Thoracic aorta (tissue), 2 donors: ENCODE measurements around the gene CACNA1H. TPM values are rescaled to one million over a fixed set of nuclear protein-coding genes. Genes with fewer than 3 reads are reported as not detected.

Experiments
- ATAC-seq: fragments of 150-250 bp; one replicate; pipeline ENCODE4 v1.8.0; 2017; ENCODE audit warnings: low read depth; ENCODE audit not compliant: insufficient number of reproducible peaks, low FRiP score
- DNase-seq: peaks from one replicate; pipeline ENCODE4 v3.0.0-alpha.2; 2020; ENCODE audit warnings: low spot score
- H3K27ac ChIP-seq, 2 donors: fragments of 200-600 bp; sonication (generic); 1 replicate in 1 of 2; 2 replicates in 1 of 2; pipeline ENCODE4 v1.5.1; 2016; ENCODE audit warnings: mild to moderate bottlenecking in 2 of 2, moderate library complexity in 2 of 2
- H3K27me3 ChIP-seq: fragments of 200-600 bp; sonication (generic); replicated peaks from 2 replicates; pipeline ENCODE4 v1.6.0; 2016; ENCODE audit warnings: mild to moderate bottlenecking; ENCODE audit not compliant: insufficient read depth
- H3K36me3 ChIP-seq: fragments of 200-600 bp; sonication (generic); one replicate; pipeline ENCODE4 v1.5.1; 2016
- H3K4me1 ChIP-seq, 2 donors: fragments of 200-600 bp; sonication (generic); 1 replicate in 1 of 2; 2 replicates in 1 of 2; pipeline versions ENCODE4 v1.5.1 to v1.6.0; 2016; ENCODE audit warnings: low read depth in 2 of 2, mild to moderate bottlenecking in 1 of 2; ENCODE audit not compliant: control insufficient read depth in 1 of 2
- H3K4me3 ChIP-seq: fragments of 200-600 bp; sonication (generic); 2 replicates; pipeline ENCODE4 v1.5.1; 2016; ENCODE audit warnings: mild to moderate bottlenecking
- H3K9me3 ChIP-seq: fragments of 200-600 bp; sonication (generic); 2 replicates; pipeline ENCODE4 v1.5.1; 2016
- total RNA-seq, 2 donors: library from RNA; depleted of rRNA; stranded (reverse); fragments of >200 nt; gene quantifications; one replicate each; pipeline versions ENCODE4 v1.1.0 to v1.2.3, GENCODE V29; 2016
- TF ChIP-seq, protein P1 (sequence below): fragments of 200-600 bp; sonication (generic); IDR thresholded peaks from one replicate; pipeline ENCODE4 v1.5.1; 2019; ENCODE audit warnings: antibody characterized with exemption

CACNA1H gene
- total RNA-seq, 2 donors from 2014 or later, result 14.7 to 33.0 TPM

DNA sequence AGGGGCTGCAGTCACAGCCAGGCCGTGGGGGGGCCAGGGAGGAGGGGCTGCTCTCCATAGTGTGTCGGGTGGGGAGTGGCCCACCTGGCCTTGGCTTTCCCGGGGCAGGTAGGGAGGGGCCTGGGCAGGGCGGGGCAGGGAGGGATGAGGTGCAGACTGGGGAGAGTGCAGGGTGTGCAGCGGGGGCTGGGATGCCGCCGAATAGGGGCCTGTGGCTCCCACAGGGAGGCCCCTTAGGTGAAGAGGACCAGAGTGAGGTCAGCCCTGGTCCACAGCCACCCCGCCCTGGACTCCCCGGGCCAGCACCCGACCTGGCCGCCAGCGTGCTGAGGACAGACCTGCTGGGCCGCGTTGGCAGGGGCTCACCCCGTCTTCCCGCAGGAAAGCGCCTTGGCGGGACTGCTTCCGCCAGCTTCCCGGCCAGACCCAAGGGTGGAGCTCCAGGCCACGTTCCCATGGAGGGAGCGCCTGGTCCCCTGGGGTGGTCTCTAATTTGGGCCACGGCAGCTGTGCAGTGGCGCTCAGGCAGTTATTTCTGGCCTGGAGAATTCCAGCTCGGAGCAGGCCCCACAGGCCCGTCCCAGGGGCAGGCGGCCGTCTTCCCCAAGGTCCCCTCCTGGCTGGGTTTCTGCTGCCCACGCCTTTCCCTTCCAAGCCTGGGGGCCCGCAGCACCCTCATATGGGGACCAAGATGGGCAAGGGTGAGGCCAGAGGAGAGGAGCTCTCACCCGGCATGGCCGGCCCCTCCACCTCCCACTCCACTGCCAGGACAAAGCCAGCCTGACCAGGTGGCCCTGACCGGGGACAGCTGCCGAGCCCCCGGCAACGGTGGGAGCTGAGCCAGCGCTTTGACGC lies 27.9 kb downstream of the CACNA1H start:
- ATAC-seq, result peak; percentile 50
- no peaks in the 10 kb centered on the region for H3K36me3 ChIP-seq
- no peaks in the 10 kb centered on the region for H3K27me3 ChIP-seq
- TF ChIP-seq, protein P1, sequence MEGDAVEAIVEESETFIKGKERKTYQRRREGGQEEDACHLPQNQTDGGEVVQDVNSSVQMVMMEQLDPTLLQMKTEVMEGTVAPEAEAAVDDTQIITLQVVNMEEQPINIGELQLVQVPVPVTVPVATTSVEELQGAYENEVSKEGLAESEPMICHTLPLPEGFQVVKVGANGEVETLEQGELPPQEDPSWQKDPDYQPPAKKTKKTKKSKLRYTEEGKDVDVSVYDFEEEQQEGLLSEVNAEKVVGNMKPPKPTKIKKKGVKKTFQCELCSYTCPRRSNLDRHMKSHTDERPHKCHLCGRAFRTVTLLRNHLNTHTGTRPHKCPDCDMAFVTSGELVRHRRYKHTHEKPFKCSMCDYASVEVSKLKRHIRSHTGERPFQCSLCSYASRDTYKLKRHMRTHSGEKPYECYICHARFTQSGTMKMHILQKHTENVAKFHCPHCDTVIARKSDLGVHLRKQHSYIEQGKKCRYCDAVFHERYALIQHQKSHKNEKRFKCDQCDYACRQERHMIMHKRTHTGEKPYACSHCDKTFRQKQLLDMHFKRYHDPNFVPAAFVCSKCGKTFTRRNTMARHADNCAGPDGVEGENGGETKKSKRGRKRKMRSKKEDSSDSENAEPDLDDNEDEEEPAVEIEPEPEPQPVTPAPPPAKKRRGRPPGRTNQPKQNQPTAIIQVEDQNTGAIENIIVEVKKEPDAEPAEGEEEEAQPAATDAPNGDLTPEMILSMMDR, result no peak
- peak overlapping the region; percentile 83 to 91 for H3K27ac ChIP-seq
- no peaks in the 10 kb centered on the region for H3K9me3 ChIP-seq
- H3K4me1 ChIP-seq, result peaks cover 24 to 40% of the 10 kb centered on the region in 2 donors
- no peak for DNase-seq
- peak overlapping the region; percentile 61 for H3K4me3 ChIP-seq

DNA sequence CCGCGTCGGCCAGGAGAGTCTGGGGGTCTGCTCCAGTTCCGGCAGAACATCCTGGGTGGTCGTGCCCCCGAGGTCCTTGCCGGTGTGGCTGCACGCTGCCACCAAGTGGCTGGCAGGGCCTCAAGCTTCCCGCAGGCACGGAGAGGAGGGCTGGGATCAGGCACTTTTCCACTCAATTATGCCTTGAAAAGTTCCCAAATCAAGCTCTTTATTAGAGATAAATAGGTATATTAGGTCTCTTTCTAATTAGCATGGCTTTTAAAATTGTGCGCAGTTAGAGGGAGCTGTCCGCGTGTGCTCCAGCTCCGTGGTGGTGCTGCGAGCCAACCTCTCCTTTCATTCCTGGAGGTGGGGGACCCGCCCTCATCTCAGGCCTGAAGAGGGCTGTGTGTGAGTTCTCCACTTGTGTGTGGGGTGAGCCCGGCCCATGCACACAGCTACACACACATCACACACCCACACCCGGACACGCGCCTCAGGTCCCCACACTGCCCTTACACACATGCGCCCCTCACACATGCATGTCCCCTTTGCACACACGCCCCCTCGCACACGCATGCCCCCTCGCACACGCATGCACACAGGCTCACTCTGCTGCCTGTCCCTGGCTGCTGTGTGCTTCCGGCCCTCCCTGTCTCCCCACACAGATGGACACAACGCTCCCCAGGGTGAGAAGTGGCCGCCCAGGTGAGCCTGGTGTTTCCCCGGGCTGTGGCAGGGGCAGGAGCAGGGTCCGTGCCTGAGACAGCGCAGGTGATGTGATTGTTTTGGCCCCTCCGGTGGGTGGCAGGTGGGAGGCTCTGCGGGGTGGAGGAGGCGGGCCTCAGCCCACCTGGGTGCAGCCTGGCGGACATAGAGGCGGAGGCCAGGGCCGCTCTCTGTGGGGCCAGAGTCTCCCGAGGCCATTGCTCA lies 28.8 kb downstream of the CACNA1H start:
- H3K27me3 ChIP-seq, result no peaks in the 10 kb centered on the region
- H3K27ac ChIP-seq, result peak overlapping the region; percentile 83 to 91
- ATAC-seq, result no peak
- H3K9me3 ChIP-seq, result no peaks in the 10 kb centered on the region
- H3K36me3 ChIP-seq, result no peaks in the 10 kb centered on the region
- peaks cover 24 to 40% of the 10 kb centered on the region in 2 donors for H3K4me1 ChIP-seq
- TF ChIP-seq, protein P1, result no peak
- DNase-seq, result no peak
- peak overlapping the region; percentile 61 for H3K4me3 ChIP-seq

DNA sequence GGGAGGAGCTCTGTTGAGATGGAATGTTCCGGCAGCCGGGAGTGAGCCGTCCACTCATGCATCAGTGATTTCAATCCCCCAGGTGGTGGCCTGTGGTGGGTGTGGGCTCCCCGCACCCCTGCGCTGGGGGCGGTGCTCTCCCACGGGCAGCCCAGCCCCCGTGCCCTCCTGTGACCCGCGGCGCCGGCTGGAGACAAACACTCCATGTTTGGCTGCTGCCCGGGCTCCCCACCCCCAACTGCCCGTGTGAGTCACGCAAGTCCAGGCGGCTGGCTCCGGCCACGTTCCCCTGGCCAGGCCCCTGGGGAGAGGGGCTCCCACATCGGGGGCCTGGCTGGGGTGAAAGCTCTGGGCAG lies 29.4 kb downstream of the CACNA1H start:
- ATAC-seq (peak; percentile 45), DNase-seq (peak; percentile 61)
- peak overlapping the region; percentile 83 to 91 for H3K27ac ChIP-seq
- peaks cover 24 to 40% of the 10 kb centered on the region in 2 donors for H3K4me1 ChIP-seq
- no peaks in the 10 kb centered on the region for H3K27me3 ChIP-seq
- H3K9me3 ChIP-seq, result no peaks in the 10 kb centered on the region
- TF ChIP-seq, protein P1, result no peak
- H3K36me3 ChIP-seq, result no peaks in the 10 kb centered on the region
- H3K4me3 ChIP-seq, result peak overlapping the region; percentile 61

DNA sequence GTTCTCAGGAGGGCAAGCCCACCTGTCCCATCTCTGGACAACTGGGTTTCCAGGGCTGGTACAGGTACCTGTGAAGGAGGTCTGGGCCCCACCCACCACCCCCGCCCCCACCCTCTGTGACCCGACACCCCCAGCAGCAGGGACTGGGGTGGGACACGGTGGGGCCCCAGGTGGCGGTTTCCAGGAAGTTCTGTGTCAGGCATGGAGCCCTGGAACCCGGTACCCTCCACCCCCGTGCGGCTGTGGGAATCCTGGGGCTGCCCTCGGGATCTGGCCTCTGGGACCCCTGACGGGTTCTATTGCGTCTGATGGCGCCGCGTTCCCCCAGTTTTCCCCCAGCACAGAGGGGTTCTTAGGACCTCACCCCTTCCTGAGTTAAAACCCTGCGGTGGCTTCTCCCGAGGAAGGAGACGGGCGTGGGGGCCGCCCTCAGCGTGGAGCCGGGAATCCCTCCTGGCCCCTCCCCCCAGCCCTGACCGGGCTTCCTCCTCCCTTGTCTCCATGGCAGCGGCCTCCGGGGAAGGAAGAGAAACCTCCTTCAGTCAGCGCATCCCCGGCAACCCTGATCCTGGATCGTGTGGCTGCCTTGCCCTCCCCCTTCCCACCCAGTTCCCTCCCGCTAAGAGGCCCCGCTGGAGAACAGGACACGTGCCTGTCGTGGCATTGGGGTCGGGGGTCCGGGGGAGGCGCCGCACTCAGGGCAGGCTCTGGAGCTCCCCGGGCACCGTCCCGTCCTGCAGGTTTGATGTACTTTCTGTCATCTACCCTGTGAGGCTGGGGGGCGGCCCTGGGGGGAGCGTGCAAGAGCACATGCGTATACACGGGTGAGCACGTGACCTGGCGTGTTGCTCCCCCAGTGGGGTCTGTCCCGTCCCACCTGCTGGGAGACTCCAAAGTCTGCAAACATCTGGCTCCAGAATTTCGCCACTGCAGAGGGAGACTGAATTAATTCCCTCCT lies 30.3 kb downstream of the CACNA1H start:
- H3K27me3 ChIP-seq, result no peaks in the 10 kb centered on the region
- DNase-seq (no peak), ATAC-seq (no peak)
- TF ChIP-seq, protein P1, result no peak
- H3K4me1 ChIP-seq, result peaks cover 24 to 40% of the 10 kb centered on the region in 2 donors
- H3K9me3 ChIP-seq, result no peaks in the 10 kb centered on the region
- H3K27ac ChIP-seq, result peak overlapping the region in 1 of 2 donors; percentile 91
- H3K36me3 ChIP-seq, result no peaks in the 10 kb centered on the region
- H3K4me3 ChIP-seq, result peak overlapping the region; percentile 61
